Breast epithelium (tissue), 3 donors: ENCODE data around the gene MAP4K2.

ENCODE experiments used
- CTCF ChIP-seq, 3 donors: fragments of 450-650 bp; IDR thresholded peaks; one replicate each; pipeline ENCODE4 v1.5.1; 2016 to 2017; ENCODE audit warnings: antibody characterized with exemption in 3 of 3, mild to moderate bottlenecking in 3 of 3, moderate library complexity in 3 of 3
- POLR2A ChIP-seq: fragments of 450-650 bp; IDR thresholded peaks from one replicate; pipeline ENCODE4 v1.6.1; 2016; ENCODE audit warnings: antibody characterized with exemption, mild to moderate bottlenecking, moderate library complexity

- TF ChIP-seq CTCF (IDR thresholded peaks at IDR 0.05): no peak
- no peak for TF ChIP-seq POLR2A
These were observed 25.4 kb downstream of the MAP4K2 start for GRCh38 chr11:64777449-64778222.
